SK-N-SH treated with all-trans-retinoic acid at 6 μM for 48 hours (cell line): ENCODE results near the gene PPME1.

Experiments used
- ATAC-seq: fragments of 200-7000 bp; cut with Tn5 transposase; 3 replicates; pipeline ENCODE4 v1.9.1; 2020; ENCODE audit warnings: mild to moderate bottlenecking, moderate library complexity
- BACH2 ChIP-seq: fragments of 250-450 bp; sonication (Bioruptor Pico); IDR thresholded peaks from 2 replicates; pipeline ENCODE4 v1.9.0; 2021; ENCODE audit warnings: mild to moderate bottlenecking, borderline replicate concordance
- CSDC2 ChIP-seq: fragments of 250-450 bp; sonication (Bioruptor Pico); IDR thresholded peaks from 2 replicates; pipeline ENCODE4 v1.5.0; 2020; ENCODE audit warnings: mild to moderate bottlenecking, moderate library complexity
- ESRRG ChIP-seq: fragments of 250-450 bp; sonication (Bioruptor Pico); IDR thresholded peaks from 2 replicates; pipeline ENCODE4 v1.6.1; 2021; ENCODE audit warnings: mild to moderate bottlenecking
- GLIS3 ChIP-seq: fragments of 250-450 bp; sonication (Bioruptor Pico); IDR thresholded peaks from 2 replicates; pipeline ENCODE4 v1.5.0; 2020; ENCODE audit warnings: mild to moderate bottlenecking, moderate library complexity
- ISL1 ChIP-seq: fragments of 250-450 bp; sonication (Bioruptor Pico); IDR thresholded peaks from 2 replicates; pipeline ENCODE4 v2.1.2; 2022; ENCODE audit warnings: mild to moderate bottlenecking, moderate library complexity
- PPARA ChIP-seq: fragments of 250-450 bp; sonication (Bioruptor Pico); IDR thresholded peaks from 2 replicates; pipeline ENCODE4 v1.5.0; 2020; ENCODE audit warnings: mild to moderate bottlenecking, borderline replicate concordance
- TCF4 ChIP-seq: fragments of 250-450 bp; sonication (Bioruptor Pico); IDR thresholded peaks from 2 replicates; pipeline ENCODE4 v1.8.0; 2021; ENCODE audit warnings: mild to moderate bottlenecking, moderate library complexity, borderline replicate concordance
- ZFP3 ChIP-seq: fragments of 250-450 bp; sonication (Bioruptor Pico); IDR thresholded peaks from 2 replicates; pipeline ENCODE4 v1.5.0; 2020; ENCODE audit warnings: mild to moderate bottlenecking, moderate library complexity
- ZFP30 ChIP-seq: fragments of 450-650 bp; formaldehyde crosslinking; IDR thresholded peaks from 2 replicates; pipeline ENCODE4 v1.5.0; 2022; ENCODE audit warnings: mild to moderate bottlenecking, moderate library complexity
- ZNF565 ChIP-seq: fragments of 450-650 bp; formaldehyde crosslinking; conservative IDR thresholded peaks from 2 replicates; pipeline ENCODE4 v1.5.0; 2020; ENCODE audit warnings: low read depth, mild to moderate bottlenecking, moderate library complexity
- ZNF70 ChIP-seq: fragments of 450-650 bp; formaldehyde crosslinking; IDR thresholded peaks from 2 replicates; pipeline ENCODE4 v1.5.0; 2020; ENCODE audit warnings: mild to moderate bottlenecking, moderate library complexity
- TF ChIP-seq, protein P1 (sequence below): fragments of 250-450 bp; sonication (Bioruptor Pico); IDR thresholded peaks from 2 replicates; pipeline ENCODE4 v1.5.1; 2021; ENCODE audit warnings: mild to moderate bottlenecking, moderate library complexity
- TF ChIP-seq, protein P2 (sequence below): fragments of 250-450 bp; sonication (Bioruptor Pico); IDR thresholded peaks from 2 replicates; pipeline ENCODE4 v1.5.1; 2020; ENCODE audit warnings: low read depth, mild to moderate bottlenecking, moderate library complexity
- TF ChIP-seq, protein P3 (sequence below): fragments of 250-450 bp; sonication (Bioruptor Pico); IDR thresholded peaks from 2 replicates; pipeline ENCODE4 v1.5.0; 2020; ENCODE audit warnings: mild to moderate bottlenecking, moderate library complexity
- TF ChIP-seq, protein P4 (sequence below): fragments of 250-450 bp; sonication (Bioruptor Pico); IDR thresholded peaks from 2 replicates; pipeline ENCODE4 v1.8.0; 2021; ENCODE audit warnings: low read depth, mild to moderate bottlenecking, moderate library complexity, borderline replicate concordance

Gene PPME1

DNA sequence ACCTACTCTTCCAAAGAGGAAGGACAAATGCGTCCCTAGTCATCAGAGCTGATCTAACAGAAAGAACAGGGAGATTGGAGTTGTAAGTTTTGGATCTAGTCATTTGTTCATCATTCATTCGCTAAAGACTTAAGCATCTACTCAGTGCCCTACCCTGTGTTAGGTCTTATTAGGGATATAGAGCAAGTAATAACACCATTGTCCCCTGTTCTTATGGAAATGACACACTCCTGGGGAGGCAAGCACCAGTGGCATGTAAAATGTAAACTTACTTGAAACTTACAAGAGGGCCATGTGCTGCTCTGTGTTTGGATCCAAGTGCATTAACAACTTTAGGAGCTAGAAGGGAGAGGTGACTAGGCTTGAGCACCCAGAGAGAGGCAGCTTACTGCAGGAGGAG is 78.4 kb downstream of the PPME1 start (continued):
- TF ChIP-seq, protein P1, sequence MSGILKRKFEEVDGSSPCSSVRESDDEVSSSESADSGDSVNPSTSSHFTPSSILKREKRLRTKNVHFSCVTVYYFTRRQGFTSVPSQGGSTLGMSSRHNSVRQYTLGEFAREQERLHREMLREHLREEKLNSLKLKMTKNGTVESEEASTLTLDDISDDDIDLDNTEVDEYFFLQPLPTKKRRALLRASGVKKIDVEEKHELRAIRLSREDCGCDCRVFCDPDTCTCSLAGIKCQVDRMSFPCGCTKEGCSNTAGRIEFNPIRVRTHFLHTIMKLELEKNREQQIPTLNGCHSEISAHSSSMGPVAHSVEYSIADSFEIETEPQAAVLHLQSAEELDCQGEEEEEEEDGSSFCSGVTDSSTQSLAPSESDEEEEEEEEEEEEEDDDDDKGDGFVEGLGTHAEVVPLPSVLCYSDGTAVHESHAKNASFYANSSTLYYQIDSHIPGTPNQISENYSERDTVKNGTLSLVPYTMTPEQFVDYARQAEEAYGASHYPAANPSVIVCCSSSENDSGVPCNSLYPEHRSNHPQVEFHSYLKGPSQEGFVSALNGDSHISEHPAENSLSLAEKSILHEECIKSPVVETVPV: no peak

DNA sequence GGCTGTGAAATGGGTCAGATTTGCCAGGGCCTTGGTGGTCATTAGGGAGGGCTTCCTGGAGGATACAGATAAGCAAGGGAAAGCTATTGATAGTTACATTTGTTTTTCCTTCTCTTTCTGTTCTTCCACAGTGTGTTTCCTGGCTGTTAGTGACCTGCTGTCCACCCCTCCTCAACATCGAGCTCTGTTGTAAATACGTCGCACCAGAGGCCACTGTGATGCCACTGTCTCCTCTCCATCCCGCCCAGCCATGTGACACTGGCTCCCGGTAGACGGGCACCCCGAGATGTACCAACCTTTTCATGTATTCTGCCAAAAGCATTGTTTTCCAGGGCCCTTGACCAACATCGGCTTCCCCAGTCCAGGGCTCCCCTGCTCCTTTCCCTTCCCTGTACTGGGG is 82.3 kb downstream of the PPME1 start:
- TF ChIP-seq, protein P1: no peak
- no peak for TF ChIP-seq BACH2 (CRISPR knock-in tag)
- TF ChIP-seq, protein P2, sequence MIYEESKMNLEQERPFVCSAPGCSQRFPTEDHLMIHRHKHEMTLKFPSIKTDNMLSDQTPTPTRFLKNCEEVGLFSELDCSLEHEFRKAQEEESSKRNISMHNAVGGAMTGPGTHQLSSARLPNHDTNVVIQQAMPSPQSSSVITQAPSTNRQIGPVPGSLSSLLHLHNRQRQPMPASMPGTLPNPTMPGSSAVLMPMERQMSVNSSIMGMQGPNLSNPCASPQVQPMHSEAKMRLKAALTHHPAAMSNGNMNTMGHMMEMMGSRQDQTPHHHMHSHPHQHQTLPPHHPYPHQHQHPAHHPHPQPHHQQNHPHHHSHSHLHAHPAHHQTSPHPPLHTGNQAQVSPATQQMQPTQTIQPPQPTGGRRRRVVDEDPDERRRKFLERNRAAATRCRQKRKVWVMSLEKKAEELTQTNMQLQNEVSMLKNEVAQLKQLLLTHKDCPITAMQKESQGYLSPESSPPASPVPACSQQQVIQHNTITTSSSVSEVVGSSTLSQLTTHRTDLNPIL (CRISPR knock-in tag): no peak
- TF ChIP-seq, protein P3, sequence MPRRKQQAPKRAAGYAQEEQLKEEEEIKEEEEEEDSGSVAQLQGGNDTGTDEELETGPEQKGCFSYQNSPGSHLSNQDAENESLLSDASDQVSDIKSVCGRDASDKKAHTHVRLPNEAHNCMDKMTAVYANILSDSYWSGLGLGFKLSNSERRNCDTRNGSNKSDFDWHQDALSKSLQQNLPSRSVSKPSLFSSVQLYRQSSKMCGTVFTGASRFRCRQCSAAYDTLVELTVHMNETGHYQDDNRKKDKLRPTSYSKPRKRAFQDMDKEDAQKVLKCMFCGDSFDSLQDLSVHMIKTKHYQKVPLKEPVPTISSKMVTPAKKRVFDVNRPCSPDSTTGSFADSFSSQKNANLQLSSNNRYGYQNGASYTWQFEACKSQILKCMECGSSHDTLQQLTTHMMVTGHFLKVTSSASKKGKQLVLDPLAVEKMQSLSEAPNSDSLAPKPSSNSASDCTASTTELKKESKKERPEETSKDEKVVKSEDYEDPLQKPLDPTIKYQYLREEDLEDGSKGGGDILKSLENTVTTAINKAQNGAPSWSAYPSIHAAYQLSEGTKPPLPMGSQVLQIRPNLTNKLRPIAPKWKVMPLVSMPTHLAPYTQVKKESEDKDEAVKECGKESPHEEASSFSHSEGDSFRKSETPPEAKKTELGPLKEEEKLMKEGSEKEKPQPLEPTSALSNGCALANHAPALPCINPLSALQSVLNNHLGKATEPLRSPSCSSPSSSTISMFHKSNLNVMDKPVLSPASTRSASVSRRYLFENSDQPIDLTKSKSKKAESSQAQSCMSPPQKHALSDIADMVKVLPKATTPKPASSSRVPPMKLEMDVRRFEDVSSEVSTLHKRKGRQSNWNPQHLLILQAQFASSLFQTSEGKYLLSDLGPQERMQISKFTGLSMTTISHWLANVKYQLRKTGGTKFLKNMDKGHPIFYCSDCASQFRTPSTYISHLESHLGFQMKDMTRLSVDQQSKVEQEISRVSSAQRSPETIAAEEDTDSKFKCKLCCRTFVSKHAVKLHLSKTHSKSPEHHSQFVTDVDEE (CRISPR knock-in tag): no peak
- TF ChIP-seq, protein P4, sequence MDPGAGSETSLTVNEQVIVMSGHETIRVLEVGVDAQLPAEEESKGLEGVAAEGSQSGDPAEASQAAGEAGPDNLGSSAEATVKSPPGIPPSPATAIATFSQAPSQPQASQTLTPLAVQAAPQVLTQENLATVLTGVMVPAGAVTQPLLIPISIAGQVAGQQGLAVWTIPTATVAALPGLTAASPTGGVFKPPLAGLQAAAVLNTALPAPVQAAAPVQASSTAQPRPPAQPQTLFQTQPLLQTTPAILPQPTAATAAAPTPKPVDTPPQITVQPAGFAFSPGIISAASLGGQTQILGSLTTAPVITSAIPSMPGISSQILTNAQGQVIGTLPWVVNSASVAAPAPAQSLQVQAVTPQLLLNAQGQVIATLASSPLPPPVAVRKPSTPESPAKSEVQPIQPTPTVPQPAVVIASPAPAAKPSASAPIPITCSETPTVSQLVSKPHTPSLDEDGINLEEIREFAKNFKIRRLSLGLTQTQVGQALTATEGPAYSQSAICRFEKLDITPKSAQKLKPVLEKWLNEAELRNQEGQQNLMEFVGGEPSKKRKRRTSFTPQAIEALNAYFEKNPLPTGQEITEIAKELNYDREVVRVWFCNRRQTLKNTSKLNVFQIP (CRISPR knock-in tag): no peak
- no peak for ATAC-seq

DNA sequence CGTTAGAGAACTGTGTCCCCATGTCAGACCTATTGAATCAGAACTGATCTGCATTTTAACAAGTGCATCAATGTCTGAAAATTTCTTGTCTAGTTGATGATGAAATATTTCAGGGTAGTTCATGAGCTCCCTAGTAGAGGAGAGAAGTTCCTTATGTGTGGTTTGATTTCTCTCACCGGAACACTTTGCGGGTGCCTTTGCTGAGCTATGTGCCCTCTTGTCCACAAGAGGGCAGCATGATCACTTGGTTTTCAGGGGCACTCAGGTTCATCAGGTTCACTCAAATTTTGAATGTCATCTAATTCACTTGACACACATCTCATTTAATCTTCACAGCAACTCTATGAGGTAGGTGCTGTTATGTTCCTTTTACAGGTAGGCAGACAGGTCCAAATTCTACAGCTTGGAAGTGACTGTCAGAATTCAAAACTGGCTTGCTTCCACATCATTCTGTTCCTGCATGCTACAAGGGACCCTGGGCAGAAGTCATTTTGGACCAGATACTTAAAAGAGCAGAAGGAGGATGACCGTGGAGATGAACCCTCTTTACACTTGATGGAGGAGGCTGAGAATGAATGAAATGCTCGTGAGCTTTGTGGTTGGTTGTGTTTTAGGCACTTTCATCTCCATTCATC is 84.8 kb downstream of the PPME1 start:
- TF ChIP-seq TCF4 (CRISPR knock-in tag): no peak
- no peak for TF ChIP-seq PPARA (CRISPR knock-in tag)
- TF ChIP-seq, protein P4 (CRISPR knock-in tag): no peak
- no peak for TF ChIP-seq CSDC2 (CRISPR knock-in tag)
- TF ChIP-seq GLIS3 (CRISPR knock-in tag): no peak
- TF ChIP-seq ZNF565 (CRISPR knock-in tag): no peak
- no peak for TF ChIP-seq ESRRG (CRISPR knock-in tag)
- TF ChIP-seq, protein P2 (CRISPR knock-in tag): no peak
- TF ChIP-seq ISL1 (CRISPR knock-in tag): no peak
- peak; percentile 75 for ATAC-seq

DNA sequence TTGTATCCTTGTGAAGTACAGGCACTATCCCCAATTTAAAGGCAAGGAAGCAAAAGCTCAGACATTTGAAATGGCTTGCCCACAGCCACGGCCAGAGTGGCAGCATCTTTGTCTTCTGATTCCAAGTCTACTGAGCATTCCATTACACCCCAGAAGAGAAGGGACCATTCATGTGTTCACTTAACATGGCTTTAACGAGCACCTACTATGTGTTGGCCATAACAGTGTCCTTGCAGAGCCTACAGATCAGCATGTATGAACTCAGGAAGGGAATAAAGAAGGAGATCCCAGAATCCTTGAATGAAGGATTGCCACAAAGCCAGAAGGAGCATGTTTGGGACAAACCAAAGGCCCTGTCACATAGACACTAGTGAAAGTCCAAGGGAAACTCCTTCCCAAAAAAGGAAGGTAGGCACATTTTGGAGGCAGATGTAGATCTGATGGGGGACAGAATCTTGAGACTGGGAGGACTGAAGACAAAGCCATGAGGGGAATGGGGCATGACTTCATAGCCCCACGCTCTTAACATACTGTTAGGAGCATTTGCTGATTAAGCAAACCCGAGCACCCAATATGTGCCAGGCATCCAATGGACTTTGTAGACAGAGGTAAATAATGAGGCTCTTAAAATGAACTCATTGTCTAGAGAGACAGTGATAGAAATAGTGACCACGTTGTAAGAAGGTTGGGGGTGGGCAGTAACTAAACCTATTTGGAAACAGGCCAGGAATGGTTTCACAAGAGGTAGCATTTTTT is 85.5 kb downstream of the PPME1 start:
- ATAC-seq: no peak
- TF ChIP-seq ZFP3 (CRISPR knock-in tag): no peak
- no peak for TF ChIP-seq ZFP30
- no peak for TF ChIP-seq CSDC2 (CRISPR knock-in tag)
- TF ChIP-seq, protein P2 (CRISPR knock-in tag): no peak
- TF ChIP-seq ZNF565 (CRISPR knock-in tag): no peak
- TF ChIP-seq ZNF70 (CRISPR knock-in tag): no peak
- no peak for TF ChIP-seq ESRRG (CRISPR knock-in tag)
- TF ChIP-seq, protein P1: no peak
